ENCODE measurements around the gene NOX3. TPM values are rescaled to one million over a fixed set of nuclear protein-coding genes. Genes with fewer than 3 reads are reported as not detected.
A peak's percentile ranks its signal among the peaks of the same experiment; 100 is the strongest.

Gene NOX3
- total and polyA plus RNA-seq, 2 donors (not counting 1 experiment from before 2014, with no cell fraction given), result not detected

GRCh38 chr6:155440398-155441111 is 15.1 kb downstream of the NOX3 start:
- no peaks in the 10 kb centered on the region for H3K79me2 ChIP-seq (ENCODE audit: control insufficient read depth, insufficient read depth, low read length)
- H3K9ac ChIP-seq (ENCODE audit: low read length), result no peak overlapping the region
- no peaks in the 10 kb centered on the region for H3K9me3 Mint-ChIP-seq (ENCODE audit: insufficient read depth)
- H3K27ac Mint-ChIP-seq, result no peak overlapping the region
- no peaks in the 10 kb centered on the region for H3K36me3 ChIP-seq (replicated peaks in 1 of 2; ENCODE audit: control extremely low read depth in 1 of 2, control insufficient read depth in 1 of 2, extremely low read depth in 1 of 2, insufficient read depth in 2 of 2, low read length in 1 of 2)
- peaks cover 14 to 16% of the 10 kb centered on the region in 2 donors for H3K4me1 ChIP-seq (ENCODE audit: control insufficient read depth in 2 of 2, insufficient read depth in 2 of 2, low read length in 2 of 2)
- H3K27me3 ChIP-seq (replicated peaks in 1 of 4; ENCODE audit: control extremely low read depth in 1 of 4, control insufficient read depth in 3 of 4, insufficient read depth in 4 of 4, low read length in 3 of 4), result no peaks in the 10 kb centered on the region
- no peaks in the 10 kb centered on the region for H3K9me3 ChIP-seq (ENCODE audit: control extremely low read depth in 1 of 3, control insufficient read depth in 2 of 3, insufficient read depth in 1 of 3, low read length in 2 of 3)
- no peak overlapping the region for H2AFZ ChIP-seq (ENCODE audit: insufficient read depth, low read depth, low read length, poor library complexity, severe bottlenecking)
- no peak overlapping the region for H3K4me3 ChIP-seq (ENCODE audit: control extremely low read depth in 1 of 5, extremely low read depth in 1 of 5, insufficient read depth in 1 of 5, low read depth in 2 of 5, low read length in 4 of 5)
- H3K4me1 Mint-ChIP-seq, result peaks cover 18% of the 10 kb centered on the region
- H3K27ac ChIP-seq (ENCODE audit: low read length in 2 of 2), result no peak overlapping the region
- no peaks in the 10 kb centered on the region for H4K20me1 ChIP-seq (ENCODE audit: control insufficient read depth, insufficient read depth, low read length, poor library complexity, severe bottlenecking)
- intact Hi-C loops (cut with micrococcal nuclease), result no loop called here
- no peak overlapping the region for H3K4me2 ChIP-seq (replicated peaks; ENCODE audit: low read depth, low read length, poor library complexity, severe bottlenecking)
- ChIA-PET POLR2A (interaction anchor here (0.9 kb wide), 1 partner anchor 46 kb away, joined by 4 read pairs; no protein-coding TSS in a partner anchor), CTCF (no interaction called here)
- H3K4me3 Mint-ChIP-seq, result no peak overlapping the region
- no peak for ATAC-seq (ENCODE audit: low read depth)
- peaks cover 4% of the 10 kb centered on the region for H3K27me3 Mint-ChIP-seq
- no peak for DNase-seq
- WGBS (ENCODE audit: insufficient coverage), result 95% methylated on average over 4 of the region's 6 CpGs
- TF ChIP-seq EZH2 (IDR thresholded peaks at IDR 0.05; ENCODE audit: borderline replicate concordance, insufficient read depth, low read depth, low read length, poor library complexity, severe bottlenecking), result no peak
- TF ChIP-seq, protein P1, sequence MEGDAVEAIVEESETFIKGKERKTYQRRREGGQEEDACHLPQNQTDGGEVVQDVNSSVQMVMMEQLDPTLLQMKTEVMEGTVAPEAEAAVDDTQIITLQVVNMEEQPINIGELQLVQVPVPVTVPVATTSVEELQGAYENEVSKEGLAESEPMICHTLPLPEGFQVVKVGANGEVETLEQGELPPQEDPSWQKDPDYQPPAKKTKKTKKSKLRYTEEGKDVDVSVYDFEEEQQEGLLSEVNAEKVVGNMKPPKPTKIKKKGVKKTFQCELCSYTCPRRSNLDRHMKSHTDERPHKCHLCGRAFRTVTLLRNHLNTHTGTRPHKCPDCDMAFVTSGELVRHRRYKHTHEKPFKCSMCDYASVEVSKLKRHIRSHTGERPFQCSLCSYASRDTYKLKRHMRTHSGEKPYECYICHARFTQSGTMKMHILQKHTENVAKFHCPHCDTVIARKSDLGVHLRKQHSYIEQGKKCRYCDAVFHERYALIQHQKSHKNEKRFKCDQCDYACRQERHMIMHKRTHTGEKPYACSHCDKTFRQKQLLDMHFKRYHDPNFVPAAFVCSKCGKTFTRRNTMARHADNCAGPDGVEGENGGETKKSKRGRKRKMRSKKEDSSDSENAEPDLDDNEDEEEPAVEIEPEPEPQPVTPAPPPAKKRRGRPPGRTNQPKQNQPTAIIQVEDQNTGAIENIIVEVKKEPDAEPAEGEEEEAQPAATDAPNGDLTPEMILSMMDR (IDR thresholded peaks at IDR 0.05), result no peak

DNA sequence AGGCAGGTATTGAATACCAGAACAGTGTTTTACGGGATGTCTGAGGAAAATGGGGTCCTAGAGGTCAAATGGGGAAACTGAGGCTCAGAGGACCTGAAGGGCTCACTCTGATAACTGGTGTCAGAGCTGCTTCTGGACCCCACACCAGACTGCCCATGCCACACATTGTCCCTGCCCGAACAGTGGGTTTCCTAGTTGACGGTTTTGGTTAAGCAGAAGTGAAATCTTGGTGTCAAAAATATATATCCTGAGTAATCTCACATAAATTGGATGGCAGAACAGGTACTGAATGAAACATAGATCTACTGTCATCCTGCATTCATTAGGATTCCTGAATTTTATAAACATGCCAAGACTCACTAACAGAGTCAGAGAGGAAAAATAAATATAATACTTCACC is 16.3 kb downstream of the NOX3 start:
- DNase-seq (no peak), ATAC-seq (ENCODE audit: low read depth) (no peak)
- Histone ChIP-seq H3K4me2 (replicated peaks; ENCODE audit: low read depth, low read length, poor library complexity, severe bottlenecking) (peak overlapping the region; percentile 17), H3K4me3 (ENCODE audit: control extremely low read depth in 1 of 5, extremely low read depth in 1 of 5, insufficient read depth in 1 of 5, low read depth in 2 of 5, low read length in 4 of 5) (no peak overlapping the region), H3K9me3 (ENCODE audit: control extremely low read depth in 1 of 3, control insufficient read depth in 2 of 3, insufficient read depth in 1 of 3, low read length in 2 of 3) (no peaks in the 10 kb centered on the region), H3K4me1 (ENCODE audit: control insufficient read depth in 2 of 2, insufficient read depth in 2 of 2, low read length in 2 of 2) (peaks cover 14 to 16% of the 10 kb centered on the region in 2 donors), H3K9ac (ENCODE audit: low read length) (no peak overlapping the region), H4K20me1 (ENCODE audit: control insufficient read depth, insufficient read depth, low read length, poor library complexity, severe bottlenecking) (no peaks in the 10 kb centered on the region), H2AFZ (ENCODE audit: insufficient read depth, low read depth, low read length, poor library complexity, severe bottlenecking) (no peak overlapping the region), H3K27ac (ENCODE audit: low read length in 2 of 2) (no peak overlapping the region), H3K36me3 (replicated peaks in 1 of 2; ENCODE audit: control extremely low read depth in 1 of 2, control insufficient read depth in 1 of 2, extremely low read depth in 1 of 2, insufficient read depth in 2 of 2, low read length in 1 of 2) (no peaks in the 10 kb centered on the region), H3K79me2 (ENCODE audit: control insufficient read depth, insufficient read depth, low read length) (no peaks in the 10 kb centered on the region), H3K27me3 (replicated peaks in 1 of 4; ENCODE audit: control extremely low read depth in 1 of 4, control insufficient read depth in 3 of 4, insufficient read depth in 4 of 4, low read length in 3 of 4) (no peaks in the 10 kb centered on the region)
- CTCF ChIA-PET, result no interaction called here
- H3K4me3 Mint-ChIP-seq, result peak overlapping the region; percentile 27
- H3K4me1 Mint-ChIP-seq, result peaks cover 18% of the 10 kb centered on the region
- POLR2A ChIA-PET, result no interaction called here
- H3K27me3 Mint-ChIP-seq, result peaks cover 3% of the 10 kb centered on the region
- TF ChIP-seq, protein P1 (IDR thresholded peaks at IDR 0.05), result no peak
- no peak for TF ChIP-seq EZH2 (IDR thresholded peaks at IDR 0.05; ENCODE audit: borderline replicate concordance, insufficient read depth, low read depth, low read length, poor library complexity, severe bottlenecking)
- no peak overlapping the region for H3K27ac Mint-ChIP-seq
- intact Hi-C loops (cut with micrococcal nuclease), result no loop called here
- 100% methylated on average over 1 of the region's 3 CpGs for WGBS (ENCODE audit: insufficient coverage)
- no peaks in the 10 kb centered on the region for H3K9me3 Mint-ChIP-seq (ENCODE audit: insufficient read depth)

Measured in B cell (primary cell).